Choroid plexus epithelial cell (primary cell): Measurements from ENCODE around the gene CCDC15.
"Not testable (repeated sequence)": the region's sequence is repeated elsewhere in the genome, so short reads cannot be mapped to it uniquely, and the experiment has no call there.

Experiments used
- DNase-seq: peaks from one replicate; pipeline ENCODE4 v3.0.0-alpha.2; 2010; ENCODE audit warnings: low read depth
- H3K4me3 ChIP-seq: 2 replicates; pipeline ENCODE4 v1.5.1; 2011; ENCODE audit warnings: low read depth, mild to moderate bottlenecking, control low read depth, low read length, moderate library complexity
- TF ChIP-seq, protein P1 (sequence below): conservative IDR thresholded peaks from 2 replicates; pipeline ENCODE4 v1.5.1; 2011; ENCODE audit warnings: low read depth, mild to moderate bottlenecking, control low read depth, inconsistent platforms, low read length, moderate library complexity

Gene CCDC15

DNA sequence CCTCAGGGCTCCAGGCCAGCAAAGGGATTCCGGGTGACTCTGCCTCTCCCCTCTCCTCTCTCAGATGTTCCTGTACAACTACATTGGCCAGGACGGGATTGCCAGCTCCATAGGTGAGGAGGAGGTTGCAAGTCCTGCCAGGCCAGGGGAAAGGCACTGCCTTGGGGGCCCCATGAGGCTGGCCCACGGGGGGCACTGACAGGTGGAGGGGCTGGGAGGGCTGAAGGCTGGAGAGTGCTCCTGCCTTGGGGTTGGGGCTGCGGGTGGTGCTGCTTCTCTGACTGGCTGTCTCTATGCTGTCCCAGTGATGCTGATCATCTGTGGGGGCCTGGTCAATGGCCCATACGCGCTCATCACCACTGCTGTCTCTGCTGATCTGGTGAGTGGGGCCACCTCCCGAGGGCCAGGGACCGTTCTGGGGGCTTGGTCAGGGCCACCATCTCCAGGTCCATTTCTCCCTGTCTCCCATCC lies 130.8 kb downstream of the CCDC15 start:
- TF ChIP-seq, protein P1, sequence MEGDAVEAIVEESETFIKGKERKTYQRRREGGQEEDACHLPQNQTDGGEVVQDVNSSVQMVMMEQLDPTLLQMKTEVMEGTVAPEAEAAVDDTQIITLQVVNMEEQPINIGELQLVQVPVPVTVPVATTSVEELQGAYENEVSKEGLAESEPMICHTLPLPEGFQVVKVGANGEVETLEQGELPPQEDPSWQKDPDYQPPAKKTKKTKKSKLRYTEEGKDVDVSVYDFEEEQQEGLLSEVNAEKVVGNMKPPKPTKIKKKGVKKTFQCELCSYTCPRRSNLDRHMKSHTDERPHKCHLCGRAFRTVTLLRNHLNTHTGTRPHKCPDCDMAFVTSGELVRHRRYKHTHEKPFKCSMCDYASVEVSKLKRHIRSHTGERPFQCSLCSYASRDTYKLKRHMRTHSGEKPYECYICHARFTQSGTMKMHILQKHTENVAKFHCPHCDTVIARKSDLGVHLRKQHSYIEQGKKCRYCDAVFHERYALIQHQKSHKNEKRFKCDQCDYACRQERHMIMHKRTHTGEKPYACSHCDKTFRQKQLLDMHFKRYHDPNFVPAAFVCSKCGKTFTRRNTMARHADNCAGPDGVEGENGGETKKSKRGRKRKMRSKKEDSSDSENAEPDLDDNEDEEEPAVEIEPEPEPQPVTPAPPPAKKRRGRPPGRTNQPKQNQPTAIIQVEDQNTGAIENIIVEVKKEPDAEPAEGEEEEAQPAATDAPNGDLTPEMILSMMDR, result no peak
- no peak overlapping the region for H3K4me3 ChIP-seq
- no peak for DNase-seq

DNA sequence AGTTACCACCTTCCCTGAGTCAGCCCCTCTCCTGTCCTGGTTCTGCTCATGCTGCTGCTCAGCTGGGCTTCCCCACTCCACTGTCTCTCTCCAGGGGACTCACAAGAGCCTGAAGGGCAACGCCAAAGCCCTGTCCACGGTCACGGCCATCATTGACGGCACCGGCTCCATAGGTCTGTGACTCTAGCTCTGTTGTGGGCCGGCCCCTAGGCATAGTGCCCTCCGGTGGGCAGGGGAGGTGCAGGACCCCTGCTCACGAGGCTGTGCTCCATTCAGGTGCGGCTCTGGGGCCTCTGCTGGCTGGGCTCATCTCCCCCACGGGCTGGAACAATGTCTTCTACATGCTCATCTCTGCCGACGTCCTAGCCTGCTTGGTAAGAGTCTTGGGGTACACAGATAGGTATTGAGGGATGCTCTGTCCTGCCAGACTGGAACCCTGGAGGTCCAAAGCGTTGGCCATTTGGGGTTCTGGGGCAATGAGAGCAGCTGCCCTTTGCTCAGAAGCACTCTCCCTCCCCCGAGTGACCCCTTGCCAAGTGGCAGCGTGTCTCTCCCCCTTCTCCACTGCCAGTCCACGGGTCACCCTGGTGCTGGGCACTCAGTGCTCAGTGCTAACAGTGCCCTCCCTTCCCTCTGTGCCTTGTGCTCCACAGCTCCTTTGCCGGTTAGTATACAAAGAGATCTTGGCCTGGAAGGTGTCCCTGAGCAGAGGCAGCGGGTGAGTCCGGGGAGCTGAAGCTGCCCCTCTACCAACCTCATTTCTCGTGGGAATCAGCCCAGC lies 131.5 kb downstream of the CCDC15 start:
- no peak overlapping the region for H3K4me3 ChIP-seq
- TF ChIP-seq, protein P1, result no peak
- no peak for DNase-seq

DNA sequence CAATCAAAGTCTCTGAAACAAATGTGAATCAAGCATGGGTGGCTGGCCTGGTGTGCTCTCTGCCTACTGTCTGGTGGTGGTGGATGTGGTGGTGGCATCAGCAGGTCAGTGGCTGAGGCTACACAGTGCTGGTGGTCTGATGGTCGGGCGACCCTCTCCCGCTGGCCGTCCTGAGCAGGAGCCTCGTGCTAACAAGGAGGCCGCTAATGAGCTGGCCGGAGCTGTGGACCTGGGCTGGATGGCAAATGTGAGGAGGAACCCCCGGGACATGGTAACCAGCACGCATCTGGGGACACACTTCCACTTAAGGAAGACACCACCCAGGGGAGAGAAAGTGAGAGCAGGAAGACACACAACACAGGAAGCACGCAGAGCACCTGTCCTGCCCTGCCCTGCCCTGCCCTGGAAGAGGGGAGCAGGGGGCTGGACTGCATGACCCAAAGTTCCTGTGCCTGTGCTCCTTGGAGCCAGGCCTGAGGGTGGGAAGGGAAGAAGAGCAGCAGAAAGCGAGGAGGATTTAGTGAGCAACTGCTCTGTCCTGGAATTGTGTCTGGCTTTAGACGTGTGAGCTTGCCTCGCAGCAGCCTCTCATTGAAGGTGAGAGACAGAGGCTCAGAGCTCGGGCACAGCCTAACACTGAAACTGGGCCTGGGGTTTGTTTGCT lies 132.8 kb downstream of the CCDC15 start:
- no peak for DNase-seq
- TF ChIP-seq, protein P1, result no peak
- H3K4me3 ChIP-seq, result no peak overlapping the region

DNA sequence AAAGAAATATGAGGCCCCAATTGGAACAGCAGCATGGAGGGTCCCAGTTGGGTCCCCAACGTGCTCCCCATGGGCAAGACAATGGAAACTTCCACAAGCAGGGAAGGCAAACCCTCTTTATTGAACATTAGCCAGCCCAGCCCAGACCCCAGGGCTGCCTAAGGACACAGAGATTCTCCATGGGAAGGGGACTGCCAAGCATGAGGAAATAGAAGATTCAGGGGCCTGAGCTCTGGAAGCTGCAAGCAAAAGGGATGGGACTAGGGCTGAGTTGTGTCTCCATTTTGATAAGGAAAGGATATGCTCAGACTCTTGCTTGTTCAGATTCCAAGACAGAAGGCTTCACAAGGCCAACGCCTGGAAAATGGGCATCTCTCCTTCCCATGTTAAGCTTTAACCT lies 134.1 kb downstream of the CCDC15 start:
- no peak for DNase-seq

DNA sequence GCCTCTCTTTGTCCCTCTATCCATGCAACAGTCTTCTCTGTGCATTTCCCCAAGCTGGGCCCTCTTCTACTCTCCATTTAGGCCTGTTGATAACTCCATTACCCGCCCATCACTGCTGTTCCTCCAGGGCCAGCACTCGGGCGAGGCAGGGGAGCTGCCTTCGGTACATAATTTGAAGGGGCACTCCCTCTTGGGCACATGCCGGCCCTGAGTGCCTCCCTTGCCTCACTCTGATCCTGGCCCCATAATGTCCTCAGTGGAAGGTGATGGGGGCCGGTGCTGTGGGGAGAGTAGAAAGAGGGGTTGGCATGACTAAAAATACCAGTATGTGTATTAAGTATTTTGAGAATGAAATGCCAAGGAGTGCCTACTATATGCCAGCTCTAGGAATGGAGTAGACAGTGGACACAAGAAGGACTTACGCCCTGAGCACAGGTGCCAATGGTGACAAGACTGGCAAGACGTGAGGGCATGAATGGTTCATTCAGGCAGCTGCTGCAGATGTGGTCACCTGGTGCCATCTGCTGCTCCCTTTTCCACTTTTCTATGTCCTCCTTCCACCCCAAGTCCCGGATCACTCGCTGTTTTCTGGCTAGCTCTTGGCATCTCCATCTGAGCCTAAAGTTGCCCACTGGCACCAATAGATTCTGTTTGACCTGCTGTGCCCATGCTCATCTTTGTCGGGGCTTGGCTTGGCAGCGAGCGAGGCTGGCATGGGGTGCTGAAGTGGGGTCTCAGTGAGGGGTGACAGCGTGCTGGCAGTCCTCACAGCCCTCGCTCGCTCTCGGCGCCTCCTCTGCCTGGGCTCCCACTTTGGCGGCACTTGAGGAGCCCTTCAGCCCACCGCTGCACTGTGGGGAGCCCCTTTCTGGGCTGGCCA lies 134.8 kb downstream of the CCDC15 start:
- no peak for DNase-seq
- no peak overlapping the region for H3K4me3 ChIP-seq
- TF ChIP-seq, protein P1, result no peak

More for the DNA sequence above, 134.1 kb downstream of the CCDC15 start:
- TF ChIP-seq, protein P1, result no peak
- H3K4me3 ChIP-seq, result no peak overlapping the region

DNA sequence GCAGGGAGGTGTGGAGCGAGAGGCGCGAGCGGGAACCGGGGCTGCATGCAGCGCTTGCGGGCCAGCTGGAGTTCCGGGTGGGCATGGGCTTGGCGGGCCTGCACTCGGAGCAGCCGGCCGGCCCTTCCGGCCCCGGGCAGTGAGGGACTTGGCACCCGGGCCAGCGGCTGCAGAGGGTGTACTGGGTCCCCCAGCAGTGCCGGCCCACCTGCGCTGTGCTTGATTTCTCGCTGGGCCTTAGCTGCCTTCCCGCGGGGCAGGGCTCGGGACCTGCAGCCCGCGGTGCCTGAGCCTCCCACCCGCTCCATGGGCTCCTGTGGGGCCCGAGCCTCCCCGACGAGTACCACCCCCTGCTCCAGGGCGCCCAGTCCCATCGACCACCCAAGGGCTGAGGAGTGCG lies 135.5 kb downstream of the CCDC15 start:
- not testable (repeated sequence) for H3K4me3 ChIP-seq, DNase-seq

DNA sequence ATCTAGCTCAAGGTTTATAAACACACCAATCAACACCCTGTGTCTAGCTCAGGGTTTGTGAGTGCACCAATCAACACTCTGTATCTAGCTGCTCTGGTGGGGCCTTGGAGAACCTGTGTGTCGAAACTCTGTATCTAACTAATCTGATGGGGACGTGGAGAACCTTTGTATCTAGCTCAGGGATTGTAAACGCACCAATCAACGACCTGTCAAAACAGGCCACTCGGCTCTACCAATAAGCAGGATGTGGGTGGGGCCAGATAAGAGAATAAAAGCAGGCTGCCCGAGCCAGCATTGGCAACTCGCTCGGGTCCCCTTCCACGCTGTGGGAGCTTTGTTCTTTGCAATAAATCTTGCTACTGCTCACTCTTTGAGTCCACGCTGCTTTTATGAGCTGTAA lies 136.1 kb downstream of the CCDC15 start:
- DNase-seq, H3K4me3 ChIP-seq: not testable (repeated sequence)
